GM21515 (cell line): ENCODE results near the gene NEK1.
A peak's percentile ranks its signal among the peaks of the same experiment; 100 is the strongest.
"Not testable (repeated sequence)": the region's sequence is repeated elsewhere in the genome, so short reads cannot be mapped to it uniquely, and the experiment has no call there.

Experiments
- ATAC-seq: cut with Tn5 transposase; IDR thresholded peaks from one replicate; pipeline ENCODE4 v1.9.1; 2021; ENCODE audit not compliant: unreplicated experiment

The NEK1 gene

GRCh38 chr4:169499907-169500306 is 112.5 kb downstream of the NEK1 start:
- ATAC-seq = not testable (repeated sequence)

- ATAC-seq = not testable (repeated sequence)
Measured at GRCh38 chr4:169494234-169494633, 118.1 kb downstream of the NEK1 start.

GRCh38 chr4:169493164-169493524 is 119.2 kb downstream of the NEK1 start:
- ATAC-seq = no peak

- ATAC-seq = peak; percentile 72
Measured at GRCh38 chr4:169492436-169493163, 119.8 kb downstream of the NEK1 start.

- no peak for ATAC-seq
Measured at GRCh38 chr4:169491211-169491610, 121.2 kb downstream of the NEK1 start.

GRCh38 chr4:169489306-169489705 is 123.1 kb downstream of the NEK1 start:
- ATAC-seq = no peak

GRCh38 chr4:169485791-169486742 is 126.3 kb downstream of the NEK1 start:
- ATAC-seq = peak; percentile 85

- ATAC-seq = no peak
Measured at GRCh38 chr4:169485086-169485485, 127.3 kb downstream of the NEK1 start.

- no peak for ATAC-seq
Measured at GRCh38 chr4:169484485-169484884, 127.9 kb downstream of the NEK1 start.

- no peak for ATAC-seq
Measured at GRCh38 chr4:169464080-169464479, 148.3 kb downstream of the NEK1 start.

GRCh38 chr4:169460081-169460480 is 152.3 kb downstream of the NEK1 start:
- ATAC-seq = no peak

GRCh38 chr4:169458575-169458974 is 153.8 kb downstream of the NEK1 start:
- no peak for ATAC-seq

- ATAC-seq = not testable (repeated sequence)
Measured at GRCh38 chr4:169452644-169453043, 159.7 kb downstream of the NEK1 start.

- not testable (repeated sequence) for ATAC-seq
Measured at GRCh38 chr4:169448935-169449334, 163.4 kb downstream of the NEK1 start.

GRCh38 chr4:169446824-169447223 is 165.6 kb downstream of the NEK1 start:
- no peak for ATAC-seq

GRCh38 chr4:169443748-169444147 is 168.6 kb downstream of the NEK1 start:
- ATAC-seq = no peak

GRCh38 chr4:169440446-169440845 is 171.9 kb downstream of the NEK1 start:
- ATAC-seq = no peak

- ATAC-seq = no peak
Measured at GRCh38 chr4:169439244-169439643, 173.1 kb downstream of the NEK1 start.

- peak; percentile 41 for ATAC-seq
Measured at GRCh38 chr4:169438057-169438480, 174.3 kb downstream of the NEK1 start.

- ATAC-seq = peak; percentile 87
Measured at GRCh38 chr4:169437299-169438047, 174.9 kb downstream of the NEK1 start.

GRCh38 chr4:169436734-169437133 is 175.6 kb downstream of the NEK1 start:
- no peak for ATAC-seq
